ENCODE results near the gene UQCC2.
A peak's percentile ranks its signal among the peaks of the same experiment; 100 is the strongest.

The UQCC2 gene

DNA sequence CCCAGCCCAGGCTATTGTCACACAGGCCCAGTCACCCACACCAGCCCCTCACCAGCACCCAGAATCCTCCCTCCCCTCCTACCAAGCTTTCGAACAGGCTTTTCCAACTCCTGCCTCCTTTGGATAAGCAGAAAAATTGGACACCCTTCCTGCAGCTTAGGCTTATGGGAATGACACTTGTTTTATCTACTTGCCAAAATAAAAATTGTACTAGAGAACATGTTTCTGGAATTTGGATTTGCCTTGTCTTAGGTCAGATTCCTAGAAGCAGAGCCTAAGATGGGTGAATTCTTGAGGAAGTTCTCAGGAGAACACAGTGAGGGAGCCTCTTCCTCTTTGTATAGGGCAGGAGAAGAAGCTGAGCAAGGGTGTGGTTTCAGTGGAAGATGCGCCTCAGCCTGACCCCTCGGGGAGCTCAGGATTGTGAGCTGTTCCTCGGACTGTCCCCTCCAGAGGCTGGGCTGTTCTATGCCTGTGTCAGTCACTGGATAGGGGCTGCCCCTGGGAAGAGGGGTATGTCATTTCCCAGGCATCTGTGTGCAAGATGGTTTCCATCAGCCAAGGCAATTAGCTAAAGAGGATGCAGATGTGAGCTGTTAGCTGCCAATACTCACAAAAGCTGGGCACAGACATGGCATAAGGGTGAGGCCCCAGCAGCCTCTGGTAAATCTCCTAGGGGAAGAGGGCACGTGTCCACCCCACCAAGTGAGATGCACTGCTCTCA lies 56.5 kb downstream of the UQCC2 start:
- no peaks in the 10 kb centered on the region for H3K27me3 ChIP-seq (ENCODE audit: insufficient read depth, poor library complexity, severe bottlenecking)
- H3K4me3 ChIP-seq (replicated peaks; ENCODE audit: insufficient read depth, low read length) = no peak overlapping the region
- no peak overlapping the region for H3K27ac ChIP-seq (replicated peaks)
- DNase-seq (ENCODE audit: low read depth in 1 of 2, low spot score in 1 of 2) = peak in 1 of 2 experiments; percentile 11
- TF ChIP-seq SPI1 (IDR thresholded peaks at IDR 0.05; ENCODE audit: borderline replicate concordance, low read depth) = peak; percentile 56; the same call in 1 of the 2 replicates
- no peak for TF ChIP-seq POLR2AphosphoS5 (IDR thresholded peaks at IDR 0.05; ENCODE audit: low read depth)

DNA sequence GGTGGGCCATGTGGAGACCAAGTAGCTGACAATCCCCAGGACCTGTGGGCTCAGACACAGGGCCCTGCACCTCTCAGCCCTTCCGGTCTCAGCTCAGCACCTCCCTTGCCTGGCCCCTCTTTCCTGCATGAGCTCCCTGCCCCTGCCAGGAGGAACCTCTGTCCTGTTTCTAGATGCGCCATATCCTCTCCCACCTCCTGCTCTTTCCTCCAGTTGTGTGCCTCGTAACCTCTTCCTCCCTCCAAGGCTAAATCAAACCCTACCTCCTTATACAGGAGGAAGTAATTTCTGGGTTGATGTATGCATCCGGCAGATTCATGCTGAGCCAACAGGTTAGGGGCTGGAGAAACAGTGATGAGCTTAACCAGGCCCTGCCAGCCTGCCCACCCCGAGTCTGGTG lies 59.5 kb downstream of the UQCC2 start:
- Histone ChIP-seq H3K27ac (replicated peaks) (no peak overlapping the region), H3K4me3 (replicated peaks; ENCODE audit: insufficient read depth, low read length) (no peak overlapping the region), H3K27me3 (ENCODE audit: insufficient read depth, poor library complexity, severe bottlenecking) (no peaks in the 10 kb centered on the region)
- DNase-seq (ENCODE audit: low read depth in 1 of 2, low spot score in 1 of 2) = no peak
- TF ChIP-seq GABPA (IDR thresholded peaks at IDR 0.05; ENCODE audit: low read depth) = no peak
- no peak for TF ChIP-seq CTCF (IDR thresholded peaks at IDR 0.05; ENCODE audit: insufficient read depth, low read length)
- TF ChIP-seq POLR2AphosphoS5 (IDR thresholded peaks at IDR 0.05; ENCODE audit: low read depth) = no peak
- TF ChIP-seq, protein P1, sequence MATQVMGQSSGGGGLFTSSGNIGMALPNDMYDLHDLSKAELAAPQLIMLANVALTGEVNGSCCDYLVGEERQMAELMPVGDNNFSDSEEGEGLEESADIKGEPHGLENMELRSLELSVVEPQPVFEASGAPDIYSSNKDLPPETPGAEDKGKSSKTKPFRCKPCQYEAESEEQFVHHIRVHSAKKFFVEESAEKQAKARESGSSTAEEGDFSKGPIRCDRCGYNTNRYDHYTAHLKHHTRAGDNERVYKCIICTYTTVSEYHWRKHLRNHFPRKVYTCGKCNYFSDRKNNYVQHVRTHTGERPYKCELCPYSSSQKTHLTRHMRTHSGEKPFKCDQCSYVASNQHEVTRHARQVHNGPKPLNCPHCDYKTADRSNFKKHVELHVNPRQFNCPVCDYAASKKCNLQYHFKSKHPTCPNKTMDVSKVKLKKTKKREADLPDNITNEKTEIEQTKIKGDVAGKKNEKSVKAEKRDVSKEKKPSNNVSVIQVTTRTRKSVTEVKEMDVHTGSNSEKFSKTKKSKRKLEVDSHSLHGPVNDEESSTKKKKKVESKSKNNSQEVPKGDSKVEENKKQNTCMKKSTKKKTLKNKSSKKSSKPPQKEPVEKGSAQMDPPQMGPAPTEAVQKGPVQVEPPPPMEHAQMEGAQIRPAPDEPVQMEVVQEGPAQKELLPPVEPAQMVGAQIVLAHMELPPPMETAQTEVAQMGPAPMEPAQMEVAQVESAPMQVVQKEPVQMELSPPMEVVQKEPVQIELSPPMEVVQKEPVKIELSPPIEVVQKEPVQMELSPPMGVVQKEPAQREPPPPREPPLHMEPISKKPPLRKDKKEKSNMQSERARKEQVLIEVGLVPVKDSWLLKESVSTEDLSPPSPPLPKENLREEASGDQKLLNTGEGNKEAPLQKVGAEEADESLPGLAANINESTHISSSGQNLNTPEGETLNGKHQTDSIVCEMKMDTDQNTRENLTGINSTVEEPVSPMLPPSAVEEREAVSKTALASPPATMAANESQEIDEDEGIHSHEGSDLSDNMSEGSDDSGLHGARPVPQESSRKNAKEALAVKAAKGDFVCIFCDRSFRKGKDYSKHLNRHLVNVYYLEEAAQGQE (IDR thresholded peaks at IDR 0.05; ENCODE audit: insufficient replicate concordance, low read depth) = no peak
- TF ChIP-seq SPI1 (IDR thresholded peaks at IDR 0.05; ENCODE audit: borderline replicate concordance, low read depth) = no peak

GRCh38 chr6:33651403-33651802 lies 60.1 kb downstream of the UQCC2 start:
- H3K27ac ChIP-seq (replicated peaks) = no peak overlapping the region
- H3K4me3 ChIP-seq (replicated peaks; ENCODE audit: insufficient read depth, low read length) = no peak overlapping the region
- H3K27me3 ChIP-seq (ENCODE audit: insufficient read depth, poor library complexity, severe bottlenecking) = no peaks in the 10 kb centered on the region
- TF ChIP-seq POLR2AphosphoS5 (IDR thresholded peaks at IDR 0.05; ENCODE audit: low read depth) = no peak
- no peak for TF ChIP-seq GABPA (IDR thresholded peaks at IDR 0.05; ENCODE audit: low read depth)
- TF ChIP-seq SPI1 (IDR thresholded peaks at IDR 0.05; ENCODE audit: borderline replicate concordance, low read depth) = no peak
- TF ChIP-seq, protein P1 (IDR thresholded peaks at IDR 0.05; ENCODE audit: insufficient replicate concordance, low read depth) = no peak
- no peak for TF ChIP-seq CTCF (IDR thresholded peaks at IDR 0.05; ENCODE audit: insufficient read depth, low read length)
- DNase-seq (ENCODE audit: low read depth in 1 of 2, low spot score in 1 of 2) = no peak

Small RNA genes within 50 kb of the gene (microRNA-seq; reads per million reads assigned to microRNA genes)
- gene MIR3934 = 36.2 reads per million, percentile 54 among the genes with 10 or more reads in this experiment

Measured in HL-60 (cell line).